Natural killer cell (primary cell): ENCODE measurements around the gene ITGB2. TPM values are rescaled to one million over a fixed set of nuclear protein-coding genes. Genes with fewer than 3 reads are reported as not detected.

Experiments used
- ATAC-seq, 3 donors: fragments of 150-1000 bp in 2 of 3; fragments of 200-7000 bp in 1 of 3; cut with Tn5 transposase; 1 replicate in 1 of 3; 2 replicates in 2 of 3; pipeline ENCODE4 v1.10.0; 2021; ENCODE audit warnings: mild to moderate bottlenecking in 2 of 3, moderate library complexity in 2 of 3
- DNase-seq, 2 donors: peaks; one replicate each; pipeline versions ENCODE4 v3.0.0 to v3.0.0-alpha.2; 2013 to 2021; ENCODE audit warnings: mixed read lengths in 1 of 2
- H3K27ac ChIP-seq: one replicate; pipeline ENCODE4 v1.5.1; 2013; ENCODE audit warnings: mild to moderate bottlenecking, low read length
- H3K27me3 ChIP-seq: one replicate; pipeline ENCODE4 v1.6.1; 2013; ENCODE audit warnings: low read length; ENCODE audit not compliant: control insufficient read depth, insufficient read depth
- H3K36me3 ChIP-seq: one replicate; pipeline ENCODE4 v1.6.1; 2013; ENCODE audit warnings: low read length; ENCODE audit not compliant: control insufficient read depth, insufficient read depth
- H3K4me1 ChIP-seq: one replicate; pipeline ENCODE4 v1.6.1; 2013; ENCODE audit warnings: low read length; ENCODE audit not compliant: control insufficient read depth, insufficient read depth
- H3K4me3 ChIP-seq: one replicate; pipeline ENCODE4 v1.5.1; 2013; ENCODE audit warnings: low read length
- H3K9me3 ChIP-seq: one replicate; pipeline ENCODE4 v1.6.1; 2013; ENCODE audit warnings: low read length; ENCODE audit not compliant: control insufficient read depth, insufficient read depth
- H3K27ac Mint-ChIP-seq, 2 donors: one replicate each; pipeline ENCODE4 v1.8.0; 2022; ENCODE audit warnings: mild to moderate bottlenecking in 2 of 2, mixed read lengths in 2 of 2, moderate library complexity in 1 of 2
- H3K27me3 Mint-ChIP-seq, 2 donors: one replicate each; pipeline ENCODE4 v1.8.0; 2022; ENCODE audit warnings: low read depth in 2 of 2, mixed read lengths in 2 of 2
- H3K36me3 Mint-ChIP-seq: one replicate; pipeline ENCODE4 v1.8.0; 2022; ENCODE audit warnings: mixed read lengths
- H3K4me1 Mint-ChIP-seq, 2 donors: one replicate each; pipeline ENCODE4 v1.8.0; 2022; ENCODE audit warnings: mixed read lengths in 2 of 2
- H3K4me3 Mint-ChIP-seq: one replicate; pipeline ENCODE4 v1.8.0; 2022; ENCODE audit warnings: mild to moderate bottlenecking, moderate library complexity, mixed read lengths
- H3K9me3 Mint-ChIP-seq, 2 donors: one replicate each; pipeline ENCODE4 v1.8.0; 2022; ENCODE audit warnings: mixed read lengths in 2 of 2
- WGBS: methylation state at CpG from one replicate; pipeline ENCODE4 v1.1.7; 2013; ENCODE audit warnings: missing lambda C conversion rate; ENCODE audit not compliant: insufficient coverage; 5-methylcytosine and 5-hydroxymethylcytosine counted together
- intact Hi-C: fragments of 100-400 bp; cut with micrococcal nuclease; formaldehyde crosslinking; loops from one replicate; pipeline ENCODE4 v1.14.2; 2022
- total RNA-seq, 4 donors: library from RNA; stranded (reverse); fragments of 120-200 nt in 1 of 4; gene quantifications; one replicate each; pipeline versions ENCODE4 v1.2.3 to v1.2.4, GENCODE V29; 2013 to 2022
- TF ChIP-seq, protein P1 (sequence below): fragments of 200-600 bp; IDR thresholded peaks from one replicate; pipeline ENCODE4 v1.8.0; 2022; ENCODE audit warnings: antibody characterized with exemption

Gene ITGB2
- total RNA-seq, 3 donors from 2014 or later (not counting 1 experiment from before 2014, with no cell fraction given), result 1,223 to 1,393 (median 1,250) TPM

DNA sequence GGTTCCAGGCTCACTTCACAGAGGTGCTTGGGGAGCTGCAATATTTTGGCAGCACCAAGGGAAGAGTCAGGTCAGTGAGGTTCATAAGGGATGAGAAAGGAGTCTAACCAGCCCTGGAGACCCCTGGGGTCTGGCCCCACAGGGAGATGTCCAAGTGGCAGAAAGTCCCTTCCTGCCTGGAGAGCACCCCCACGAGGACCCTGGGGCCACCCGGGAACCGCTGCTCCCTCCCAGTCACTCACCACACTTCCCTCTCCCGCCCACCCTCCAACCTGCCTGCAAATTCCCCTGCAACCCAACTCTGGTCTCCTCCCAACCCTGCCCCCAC lies 6.5 kb upstream of the ITGB2 start:
- H3K27me3 Mint-ChIP-seq, result no peaks in the 10 kb centered on the region
- ATAC-seq (no peak), DNase-seq (no peak)
- H3K9me3 Mint-ChIP-seq, result no peaks in the 10 kb centered on the region
- Histone ChIP-seq H3K9me3 (no peaks in the 10 kb centered on the region), H3K4me1 (peaks cover 91% of the 10 kb centered on the region), H3K36me3 (no peaks in the 10 kb centered on the region), H3K27me3 (no peaks in the 10 kb centered on the region), H3K27ac (peak overlapping the region; percentile 74), H3K4me3 (peak overlapping the region; percentile 47)
- peak overlapping the region; percentile 92 to 98 for H3K27ac Mint-ChIP-seq
- TF ChIP-seq, protein P1, sequence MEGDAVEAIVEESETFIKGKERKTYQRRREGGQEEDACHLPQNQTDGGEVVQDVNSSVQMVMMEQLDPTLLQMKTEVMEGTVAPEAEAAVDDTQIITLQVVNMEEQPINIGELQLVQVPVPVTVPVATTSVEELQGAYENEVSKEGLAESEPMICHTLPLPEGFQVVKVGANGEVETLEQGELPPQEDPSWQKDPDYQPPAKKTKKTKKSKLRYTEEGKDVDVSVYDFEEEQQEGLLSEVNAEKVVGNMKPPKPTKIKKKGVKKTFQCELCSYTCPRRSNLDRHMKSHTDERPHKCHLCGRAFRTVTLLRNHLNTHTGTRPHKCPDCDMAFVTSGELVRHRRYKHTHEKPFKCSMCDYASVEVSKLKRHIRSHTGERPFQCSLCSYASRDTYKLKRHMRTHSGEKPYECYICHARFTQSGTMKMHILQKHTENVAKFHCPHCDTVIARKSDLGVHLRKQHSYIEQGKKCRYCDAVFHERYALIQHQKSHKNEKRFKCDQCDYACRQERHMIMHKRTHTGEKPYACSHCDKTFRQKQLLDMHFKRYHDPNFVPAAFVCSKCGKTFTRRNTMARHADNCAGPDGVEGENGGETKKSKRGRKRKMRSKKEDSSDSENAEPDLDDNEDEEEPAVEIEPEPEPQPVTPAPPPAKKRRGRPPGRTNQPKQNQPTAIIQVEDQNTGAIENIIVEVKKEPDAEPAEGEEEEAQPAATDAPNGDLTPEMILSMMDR, result no peak
- WGBS, result 0% methylated on average over 4 of the region's 4 CpGs
- H3K36me3 Mint-ChIP-seq, result no peaks in the 10 kb centered on the region
- intact Hi-C loops, result loop anchor here (5.0 to 10.0 kb wide), 2 partner anchors 150 to 552 kb away; no protein-coding TSS in a partner anchor
- peak overlapping the region; percentile 91 for H3K4me3 Mint-ChIP-seq
- peaks cover 83 to 92% of the 10 kb centered on the region in 2 donors for H3K4me1 Mint-ChIP-seq

DNA sequence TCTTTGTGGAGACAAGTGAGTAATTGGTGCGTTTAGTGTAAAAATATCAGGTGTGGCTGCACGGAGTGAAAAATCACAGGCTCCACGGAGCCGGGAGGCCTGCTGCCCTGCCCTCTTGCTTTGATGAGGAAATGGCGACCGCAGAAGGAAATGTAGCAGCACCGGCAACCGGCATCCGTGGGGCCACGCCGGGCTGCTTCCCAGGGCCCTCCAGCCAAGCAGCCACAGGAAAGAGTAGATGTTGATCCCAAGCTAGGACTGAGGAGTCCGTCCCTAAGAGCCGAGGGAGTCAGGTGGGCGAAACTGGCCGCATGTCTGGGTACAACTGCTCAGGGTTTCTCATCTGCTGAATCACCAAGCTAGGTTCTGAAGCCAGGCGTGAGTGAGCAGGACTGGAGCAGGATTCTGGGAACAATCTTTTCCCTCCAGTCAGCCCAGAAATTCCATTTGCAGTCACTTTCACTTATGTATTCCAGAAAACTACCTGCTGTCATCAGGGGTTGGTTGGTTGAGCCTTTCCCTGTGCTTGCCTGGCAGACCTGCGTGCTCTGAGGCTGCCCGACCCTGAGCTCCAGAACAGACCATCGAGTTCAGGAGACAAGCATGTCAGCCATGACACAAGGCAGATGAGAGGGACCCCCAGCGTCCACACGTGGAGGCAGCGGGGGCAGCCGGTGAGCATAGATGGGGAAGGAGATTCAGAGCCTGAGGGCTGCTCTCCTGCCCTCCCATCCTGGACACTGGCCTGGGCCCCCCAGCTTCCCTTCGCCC lies 5.8 kb upstream of the ITGB2 start:
- peaks cover 90 to 98% of the 10 kb centered on the region in 2 donors for H3K4me1 Mint-ChIP-seq
- peaks cover 91% of the 10 kb centered on the region for H3K4me1 ChIP-seq
- H3K4me3 Mint-ChIP-seq, result peak overlapping the region; percentile 91
- intact Hi-C loops, result loop anchor here (5.0 to 10.0 kb wide), 2 partner anchors 151 to 552 kb away; no protein-coding TSS in a partner anchor
- no peaks in the 10 kb centered on the region for H3K36me3 Mint-ChIP-seq
- H3K9me3 ChIP-seq, result no peaks in the 10 kb centered on the region
- TF ChIP-seq, protein P1, result no peak
- peak overlapping the region; percentile 74 for H3K27ac ChIP-seq
- H3K4me3 ChIP-seq, result peak overlapping the region; percentile 47
- peak overlapping the region; percentile 92 to 98 for H3K27ac Mint-ChIP-seq
- H3K9me3 Mint-ChIP-seq, result no peaks in the 10 kb centered on the region
- 13% methylated on average over 23 of the region's 24 CpGs for whole genome bisulfite sequencing
- DNase-seq (peak in 1 of 2 donors; percentile 84), ATAC-seq (peak in 1 of 3 donors; percentile 3)
- no peaks in the 10 kb centered on the region for H3K36me3 ChIP-seq
- H3K27me3 ChIP-seq, result no peaks in the 10 kb centered on the region
- H3K27me3 Mint-ChIP-seq, result no peaks in the 10 kb centered on the region

DNA sequence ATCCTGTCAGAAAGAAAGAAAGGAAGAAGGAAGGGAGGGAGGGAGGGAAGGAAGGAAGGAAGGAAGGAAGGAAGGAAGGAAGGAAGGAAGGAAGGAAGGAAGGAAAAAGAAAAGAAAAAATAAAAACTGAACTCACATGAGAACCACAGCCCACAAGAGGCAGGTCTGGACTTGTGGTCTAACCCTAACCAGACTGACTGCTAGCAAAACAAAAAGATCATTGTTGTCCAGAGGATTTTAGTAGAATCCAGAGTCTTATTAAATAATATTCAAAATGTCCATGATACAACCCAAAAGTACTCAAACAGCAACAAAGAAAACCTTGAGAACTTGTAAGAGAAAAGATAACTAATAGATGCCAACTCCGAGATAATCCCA lies 4.7 kb upstream of the ITGB2 start:
- H3K27me3 ChIP-seq, result no peaks in the 10 kb centered on the region
- no peak for ATAC-seq
- H3K4me3 Mint-ChIP-seq, result peak overlapping the region; percentile 78
- no peaks in the 10 kb centered on the region for H3K36me3 ChIP-seq
- DNase-seq, result no peak
- TF ChIP-seq, protein P1, result no peak
- H3K4me1 ChIP-seq, result peaks cover 87% of the 10 kb centered on the region
- H3K4me3 ChIP-seq, result no peak overlapping the region
- WGBS, result 81% methylated on average over 1 of the region's 1 CpG
- H3K27ac Mint-ChIP-seq, result peak overlapping the region; percentile 92 to 98
- H3K27me3 Mint-ChIP-seq, result no peaks in the 10 kb centered on the region
- H3K9me3 ChIP-seq, result no peaks in the 10 kb centered on the region
- no peaks in the 10 kb centered on the region for H3K36me3 Mint-ChIP-seq
- peak overlapping the region; percentile 74 for H3K27ac ChIP-seq
- peaks cover 88 to 98% of the 10 kb centered on the region in 2 donors for H3K4me1 Mint-ChIP-seq
- intact Hi-C loops, result loop anchor here (5.0 to 10.0 kb wide), 2 partner anchors 152 to 551 kb away; no protein-coding TSS in a partner anchor
- H3K9me3 Mint-ChIP-seq, result no peaks in the 10 kb centered on the region
